B cell (primary cell): ENCODE measurements around the gene SLIT3. TPM values are rescaled to one million over a fixed set of nuclear protein-coding genes. Genes with fewer than 3 reads are reported as not detected.

Experiments used
- ATAC-seq: fragments of 200-7000 bp; cut with Tn5 transposase; one replicate; pipeline ENCODE4 v1.10.0; 2021; ENCODE audit warnings: low read depth, mild to moderate bottlenecking, moderate number of reproducible peaks, moderate library complexity
- CTCF ChIA-PET: fragments of 350-600 bp; sonication (Branson Sonifier 250); formaldehyde crosslinking; loops from one replicate; lab custom pipeline; 2021; ENCODE audit warnings: antibody characterized with exemption, inconsistent platforms; lab: Charles Lee
- POLR2A ChIA-PET: fragments of 350-600 bp; sonication (Branson Sonifier 250); formaldehyde crosslinking; loops from one replicate; lab custom pipeline; 2021; ENCODE audit warnings: antibody characterized with exemption; lab: Charles Lee
- DNase-seq: peaks from one replicate; pipeline ENCODE4 v3.0.0; 2013
- H2AFZ ChIP-seq: 2 replicates; pipeline ENCODE4 v1.6.1; 2012; ENCODE audit warnings: mild to moderate bottlenecking, low read depth, low read length; ENCODE audit not compliant: insufficient read depth, poor library complexity, severe bottlenecking
- H3K27ac ChIP-seq, 2 donors: 1 replicate in 1 of 2; 2 replicates in 1 of 2; pipeline ENCODE4 v1.5.1; 2012 to 2013; ENCODE audit warnings: low read length in 2 of 2, mild to moderate bottlenecking in 2 of 2, moderate library complexity in 1 of 2
- H3K27me3 ChIP-seq, 4 experiments: fragments of 200-600 bp in 1 of 4; sonication (generic) in 1 of 4; replicated peaks in 1 of 4; 1 replicate in 2 of 4; 2 replicates in 2 of 4; pipeline versions ENCODE4 v1.6.1 to v1.7.0; 2013 to 2016; ENCODE audit warnings: low read length in 3 of 4, mild to moderate bottlenecking in 2 of 4, mixed read lengths in 1 of 4, moderate library complexity in 1 of 4; ENCODE audit not compliant: insufficient read depth in 4 of 4, control insufficient read depth in 3 of 4; ENCODE audit errors: control extremely low read depth in 1 of 4
- H3K36me3 ChIP-seq, 2 experiments: replicated peaks in 1 of 2; 1 replicate in 1 of 2; 2 replicates in 1 of 2; pipeline versions ENCODE4 v1.6.1 to v1.7.1; 2013; ENCODE audit warnings: low read length in 1 of 2; ENCODE audit not compliant: insufficient read depth in 2 of 2, control insufficient read depth in 1 of 2; ENCODE audit errors: control extremely low read depth in 1 of 2, extremely low read depth in 1 of 2
- H3K4me1 ChIP-seq, 2 donors: fragments of 200-600 bp in 1 of 2; sonication (generic) in 1 of 2; 1 replicate in 1 of 2; 2 replicates in 1 of 2; pipeline versions ENCODE4 v1.5.1 to v1.6.1; 2013 to 2017; ENCODE audit warnings: low read length in 2 of 2; ENCODE audit not compliant: control insufficient read depth in 2 of 2, insufficient read depth in 2 of 2
- H3K4me2 ChIP-seq: replicated peaks from 2 replicates; pipeline ENCODE3; 2012; ENCODE audit warnings: mild to moderate bottlenecking, low read depth, low read length; ENCODE audit not compliant: poor library complexity, severe bottlenecking
- H3K4me3 ChIP-seq, 5 experiments: fragments of 200-600 bp in 1 of 5; sonication (generic) in 1 of 5; 1 replicate in 3 of 5; 2 replicates in 2 of 5; pipeline versions ENCODE4 v1.5.1 to v1.7.0; 2011 to 2016; ENCODE audit warnings: low read length in 4 of 5, mild to moderate bottlenecking in 4 of 5, low read depth in 2 of 5, control low read depth in 1 of 5, moderate library complexity in 1 of 5; ENCODE audit not compliant: insufficient read depth in 1 of 5; ENCODE audit errors: control extremely low read depth in 1 of 5, extremely low read depth in 1 of 5
- H3K79me2 ChIP-seq: fragments of 200-600 bp; sonication (generic); one replicate; pipeline ENCODE4 v1.6.0; 2016; ENCODE audit warnings: low read length; ENCODE audit not compliant: control insufficient read depth, insufficient read depth
- H3K9ac ChIP-seq: fragments of 200-600 bp; sonication (generic); 2 replicates; pipeline ENCODE4 v1.6.1; 2017; ENCODE audit warnings: mild to moderate bottlenecking, low read length, moderate library complexity
- H3K9me3 ChIP-seq, 3 donors: one replicate each; pipeline versions ENCODE4 v1.6.1 to v1.7.1; 2013; ENCODE audit warnings: low read length in 2 of 3; ENCODE audit not compliant: control insufficient read depth in 2 of 3, insufficient read depth in 1 of 3; ENCODE audit errors: control extremely low read depth in 1 of 3
- H4K20me1 ChIP-seq: 2 replicates; pipeline ENCODE4 v1.6.0; 2012; ENCODE audit warnings: mild to moderate bottlenecking, low read length; ENCODE audit not compliant: insufficient read depth, control insufficient read depth, poor library complexity, severe bottlenecking
- H3K27ac Mint-ChIP-seq: one replicate; pipeline ENCODE4 v1.8.0; 2021; ENCODE audit warnings: mixed read lengths
- H3K27me3 Mint-ChIP-seq: one replicate; pipeline ENCODE4 v1.8.0; 2021; ENCODE audit warnings: mixed read lengths
- H3K4me1 Mint-ChIP-seq: one replicate; pipeline ENCODE4 v1.8.0; 2021; ENCODE audit warnings: mixed read lengths
- H3K4me3 Mint-ChIP-seq: one replicate; pipeline ENCODE4 v1.8.0; 2021; ENCODE audit warnings: mixed read lengths
- H3K9me3 Mint-ChIP-seq: one replicate; pipeline ENCODE4 v1.8.0; 2022; ENCODE audit warnings: mixed read lengths; ENCODE audit not compliant: insufficient read depth
- EZH2 ChIP-seq: IDR thresholded peaks from 2 replicates; pipeline ENCODE4 v1.6.1; 2012; ENCODE audit warnings: borderline replicate concordance, low read depth, mild to moderate bottlenecking, moderate library complexity, low read length; ENCODE audit not compliant: insufficient read depth, poor library complexity, severe bottlenecking
- WGBS: methylation state at CpG from one replicate; pipeline ENCODE4 v1.1.5; 2013; ENCODE audit warnings: missing lambda C conversion rate; ENCODE audit not compliant: insufficient coverage; 5-methylcytosine and 5-hydroxymethylcytosine counted together
- intact Hi-C: fragments of 100-400 bp; cut with micrococcal nuclease; formaldehyde crosslinking; loops from one replicate; pipeline ENCODE4 v1.10.0; 2022
- polyA plus RNA-seq: library from polyadenylated mRNA; depleted of rRNA; stranded (reverse); fragments of >200 nt; gene quantifications from 2 replicates; pipeline ENCODE4 v1.2.3, GENCODE V29; 2012
- total RNA-seq, 2 donors: library from RNA; stranded (reverse); fragments of 120-200 nt in 1 of 2; gene quantifications; 1 replicate in 1 of 2; 2 replicates in 1 of 2; pipeline versions ENCODE4 v1.2.3 to v1.2.4, GENCODE V29; 2013 to 2022
- TF ChIP-seq, protein P1 (sequence below): fragments of 200-600 bp; IDR thresholded peaks from one replicate; pipeline ENCODE4 v1.8.0; 2022; ENCODE audit warnings: antibody characterized with exemption, mild to moderate bottlenecking

The SLIT3 gene
- total and polyA plus RNA-seq, 2 donors (not counting 1 experiment from before 2014, with no cell fraction given), result not detected

GRCh38 chr5:169299191-169299662 lies 1.7 kb downstream of the SLIT3 start:
- POLR2A ChIA-PET, result no interaction called here
- TF ChIP-seq EZH2, result no peak
- TF ChIP-seq, protein P1, sequence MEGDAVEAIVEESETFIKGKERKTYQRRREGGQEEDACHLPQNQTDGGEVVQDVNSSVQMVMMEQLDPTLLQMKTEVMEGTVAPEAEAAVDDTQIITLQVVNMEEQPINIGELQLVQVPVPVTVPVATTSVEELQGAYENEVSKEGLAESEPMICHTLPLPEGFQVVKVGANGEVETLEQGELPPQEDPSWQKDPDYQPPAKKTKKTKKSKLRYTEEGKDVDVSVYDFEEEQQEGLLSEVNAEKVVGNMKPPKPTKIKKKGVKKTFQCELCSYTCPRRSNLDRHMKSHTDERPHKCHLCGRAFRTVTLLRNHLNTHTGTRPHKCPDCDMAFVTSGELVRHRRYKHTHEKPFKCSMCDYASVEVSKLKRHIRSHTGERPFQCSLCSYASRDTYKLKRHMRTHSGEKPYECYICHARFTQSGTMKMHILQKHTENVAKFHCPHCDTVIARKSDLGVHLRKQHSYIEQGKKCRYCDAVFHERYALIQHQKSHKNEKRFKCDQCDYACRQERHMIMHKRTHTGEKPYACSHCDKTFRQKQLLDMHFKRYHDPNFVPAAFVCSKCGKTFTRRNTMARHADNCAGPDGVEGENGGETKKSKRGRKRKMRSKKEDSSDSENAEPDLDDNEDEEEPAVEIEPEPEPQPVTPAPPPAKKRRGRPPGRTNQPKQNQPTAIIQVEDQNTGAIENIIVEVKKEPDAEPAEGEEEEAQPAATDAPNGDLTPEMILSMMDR, result no peak
- H3K27ac ChIP-seq, result no peak overlapping the region
- Mint-ChIP-seq H3K4me1 (peaks cover 7% of the 10 kb centered on the region), H3K27ac (no peak overlapping the region), H3K9me3 (no peaks in the 10 kb centered on the region), H3K27me3 (peaks cover 54% of the 10 kb centered on the region), H3K4me3 (no peak overlapping the region)
- H3K4me3 ChIP-seq, result no peak overlapping the region
- no peak for ATAC-seq
- CTCF ChIA-PET, result no interaction called here
- 29% methylated on average over 1 of the region's 7 CpGs for WGBS
- no peak overlapping the region for H2AFZ ChIP-seq
- peaks cover 0 to 4% of the 10 kb centered on the region in 2 donors for H3K4me1 ChIP-seq
- H3K27me3 ChIP-seq, result peaks cover 0 to 25% (median 8%) of the 10 kb centered on the region in 4 experiments
- H3K9ac ChIP-seq, result no peak overlapping the region
- intact Hi-C loops, result no loop called here
- H4K20me1 ChIP-seq, result no peaks in the 10 kb centered on the region
- H3K9me3 ChIP-seq, result peaks cover 0 to 7% (median 0%) of the 10 kb centered on the region in 3 donors
- DNase-seq, result no peak
- H3K36me3 ChIP-seq, result no peaks in the 10 kb centered on the region
- no peaks in the 10 kb centered on the region for H3K79me2 ChIP-seq
- H3K4me2 ChIP-seq, result no peak overlapping the region

- Mint-ChIP-seq H3K9me3 (no peaks in the 10 kb centered on the region), H3K27me3 (peaks cover 45% of the 10 kb centered on the region), H3K4me3 (no peak overlapping the region), H3K4me1 (peaks cover 7% of the 10 kb centered on the region), H3K27ac (no peak overlapping the region)
- ATAC-seq (no peak), DNase-seq (no peak)
- Histone ChIP-seq H3K4me1 (peaks cover 0 to 4% of the 10 kb centered on the region in 2 donors), H3K36me3 (no peaks in the 10 kb centered on the region), H4K20me1 (no peaks in the 10 kb centered on the region), H3K27ac (no peak overlapping the region), H3K79me2 (no peaks in the 10 kb centered on the region), H3K9me3 (peaks cover 0 to 7% (median 0%) of the 10 kb centered on the region in 3 donors), H3K27me3 (peaks cover 0 to 23% (median 6%) of the 10 kb centered on the region in 4 experiments), H2AFZ (no peak overlapping the region), H3K9ac (no peak overlapping the region), H3K4me2 (no peak overlapping the region), H3K4me3 (no peak overlapping the region)
- ChIA-PET POLR2A (no interaction called here), CTCF (no interaction called here)
- intact Hi-C loops, result no loop called here
- TF ChIP-seq, protein P1, result no peak
- TF ChIP-seq EZH2, result no peak
- WGBS, result 84% methylated on average over 4 of the region's 6 CpGs
Observed at GRCh38 chr5:169298193-169298592, 2.7 kb downstream of the SLIT3 start.
